ENCODE measurements around the gene GMDS. TPM values are rescaled to one million over a fixed set of nuclear protein-coding genes. Genes with fewer than 3 reads are reported as not detected.

The GMDS gene
- total and polyA plus RNA-seq, 2 of the 4 experiments (the other 2 are of a cell fraction) = 7.3 to 21.9 TPM

DNA sequence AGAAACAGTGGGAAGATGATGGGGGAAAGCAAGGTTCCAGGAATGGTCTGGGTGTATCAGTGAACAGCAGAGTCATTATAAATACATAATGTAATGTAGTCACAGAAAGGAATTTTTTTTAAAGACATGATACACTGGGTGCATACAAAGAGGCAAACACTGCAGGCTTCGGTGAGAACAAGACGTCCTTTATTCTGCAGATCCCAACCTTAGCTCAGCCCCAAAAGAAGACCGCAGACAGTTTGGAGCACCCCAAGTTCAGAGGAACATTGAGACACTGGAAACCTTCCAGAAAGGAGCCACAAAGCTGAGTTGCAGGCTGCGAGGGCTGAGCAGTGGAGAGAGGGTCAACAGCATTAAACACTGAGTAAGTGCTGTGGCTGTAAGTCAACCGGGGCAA is 666.3 kb downstream of the GMDS start:
- Histone ChIP-seq H3K36me3 (ENCODE audit: control insufficient read depth, insufficient read depth, low read length) (no peaks in the 10 kb centered on the region), H3K9ac (ENCODE audit: low read depth, low read length) (no peak overlapping the region), H4K20me1 (ENCODE audit: insufficient read depth, low read length) (no peaks in the 10 kb centered on the region), H2BK5ac (ENCODE audit: low read depth, low read length, poor library complexity, severe bottlenecking) (no peak overlapping the region), H3K4me1 (ENCODE audit: control insufficient read depth, insufficient read depth, low read length) (peaks cover 2% of the 10 kb centered on the region; the same call in 1 of the 2 replicates), H3K18ac (ENCODE audit: low read depth, low read length) (no peak overlapping the region), H2AK5ac (ENCODE audit: low read depth, low read length) (no peak overlapping the region), H3K27ac (ENCODE audit: insufficient read depth, low read length) (no peak overlapping the region), H3K56ac (ENCODE audit: extremely low read depth, insufficient read depth, low read length) (no peak overlapping the region), H3K4me3 (ENCODE audit: insufficient read depth, low read depth, low read length) (no peak overlapping the region), H3K23ac (ENCODE audit: low read depth, low read length) (no peak overlapping the region), H4K5ac (ENCODE audit: low read depth, low read length) (no peak overlapping the region), H3K4ac (ENCODE audit: low read depth, low read length) (no peak overlapping the region), H3K9me3 (ENCODE audit: control insufficient read depth, insufficient read depth, low read length) (peaks cover 4% of the 10 kb centered on the region; the same call in 1 of the 2 replicates), H3K27me3 (ENCODE audit: control insufficient read depth, insufficient read depth, low read length) (peaks cover 6% of the 10 kb centered on the region), H2AK9ac (replicated peaks; ENCODE audit: low read depth, low read length, poor library complexity) (no peak overlapping the region), H3K9me1 (ENCODE audit: insufficient read depth, low read length) (no peaks in the 10 kb centered on the region; the same call in 1 of the 2 replicates), H4K91ac (ENCODE audit: insufficient read depth, low read depth, low read length) (no peak overlapping the region), H2AFZ (replicated peaks; ENCODE audit: low read length, poor library complexity) (no peak overlapping the region), H2BK15ac (ENCODE audit: low read depth, low read length) (no peak overlapping the region), H2BK20ac (ENCODE audit: low read depth, low read length) (no peak overlapping the region), H3K4me2 (ENCODE audit: low read depth, low read length) (no peak overlapping the region), H2BK120ac (ENCODE audit: low read depth, low read length) (no peak overlapping the region), H3K79me1 (ENCODE audit: low read depth in 1 of 2, low read length in 2 of 2) (no peaks in the 10 kb centered on the region), H4K8ac (ENCODE audit: low read depth in 2 of 2, low read length in 2 of 2) (no peak overlapping the region), H3K14ac (replicated peaks; ENCODE audit: low read depth, low read length) (no peak overlapping the region)
- no TSS peak for BruUV-seq (replicated peaks)
- in situ Hi-C loops (cut with MboI; ENCODE audit: low sequenced_read_pairs) (no loop called here), intact Hi-C loops (cut with micrococcal nuclease) (no loop called here), dilution Hi-C loops (cut with HindIII; ENCODE audit: low sequenced_read_pairs, unreplicated experiment) (no loop called here)
- ATAC-seq (ENCODE audit: low read depth) (no peak), DNase-seq (no peak)
- TF ChIP-seq SMC3 (IDR thresholded peaks at IDR 0.05; ENCODE audit: low read depth, low read length) = no peak
- no peak for TF ChIP-seq RAD21 (IDR thresholded peaks at IDR 0.05; ENCODE audit: low read length)
- no peak for TF ChIP-seq RFX5 (IDR thresholded peaks at IDR 0.05; ENCODE audit: low read depth, low read length)
- no peak for TF ChIP-seq RCOR1 (IDR thresholded peaks at IDR 0.05; ENCODE audit: insufficient replicate concordance, low read length)
- no peak for TF ChIP-seq NFE2L2 (IDR thresholded peaks at IDR 0.05; ENCODE audit: low read depth, low read length)
- no peak for TF ChIP-seq BHLHE40 (IDR thresholded peaks at IDR 0.05; ENCODE audit: low read depth, low read length)
- TF ChIP-seq, protein P1, sequence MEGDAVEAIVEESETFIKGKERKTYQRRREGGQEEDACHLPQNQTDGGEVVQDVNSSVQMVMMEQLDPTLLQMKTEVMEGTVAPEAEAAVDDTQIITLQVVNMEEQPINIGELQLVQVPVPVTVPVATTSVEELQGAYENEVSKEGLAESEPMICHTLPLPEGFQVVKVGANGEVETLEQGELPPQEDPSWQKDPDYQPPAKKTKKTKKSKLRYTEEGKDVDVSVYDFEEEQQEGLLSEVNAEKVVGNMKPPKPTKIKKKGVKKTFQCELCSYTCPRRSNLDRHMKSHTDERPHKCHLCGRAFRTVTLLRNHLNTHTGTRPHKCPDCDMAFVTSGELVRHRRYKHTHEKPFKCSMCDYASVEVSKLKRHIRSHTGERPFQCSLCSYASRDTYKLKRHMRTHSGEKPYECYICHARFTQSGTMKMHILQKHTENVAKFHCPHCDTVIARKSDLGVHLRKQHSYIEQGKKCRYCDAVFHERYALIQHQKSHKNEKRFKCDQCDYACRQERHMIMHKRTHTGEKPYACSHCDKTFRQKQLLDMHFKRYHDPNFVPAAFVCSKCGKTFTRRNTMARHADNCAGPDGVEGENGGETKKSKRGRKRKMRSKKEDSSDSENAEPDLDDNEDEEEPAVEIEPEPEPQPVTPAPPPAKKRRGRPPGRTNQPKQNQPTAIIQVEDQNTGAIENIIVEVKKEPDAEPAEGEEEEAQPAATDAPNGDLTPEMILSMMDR (conservative IDR thresholded peaks at IDR 0.05; ENCODE audit: low read depth, low read length) = no peak
- TF ChIP-seq FOS (IDR thresholded peaks at IDR 0.05; ENCODE audit: low read depth, low read length) = no peak
- 57% methylated on average over 1 of the region's 5 CpGs; no CpG with 5 or more reads in 1 of the 2 experiments for WGBS, 2 experiments (ENCODE audit: extremely low coverage in 2 of 2, insufficient read length in 1 of 2)
- CTCF ChIA-PET = interaction anchor here (0.5 kb wide), 1 partner anchor 1127 kb away, joined by 3 read pairs; no protein-coding TSS in a partner anchor
- POLR2A ChIA-PET (ENCODE audit: unreplicated experiment) = no interaction called here
